ENCODE data around the gene AGRN. TPM values are rescaled to one million over a fixed set of nuclear protein-coding genes. Genes with fewer than 3 reads are reported as not detected.

Gene AGRN
- total RNA-seq, 1 donor from 2014 or later, result 203 TPM

DNA sequence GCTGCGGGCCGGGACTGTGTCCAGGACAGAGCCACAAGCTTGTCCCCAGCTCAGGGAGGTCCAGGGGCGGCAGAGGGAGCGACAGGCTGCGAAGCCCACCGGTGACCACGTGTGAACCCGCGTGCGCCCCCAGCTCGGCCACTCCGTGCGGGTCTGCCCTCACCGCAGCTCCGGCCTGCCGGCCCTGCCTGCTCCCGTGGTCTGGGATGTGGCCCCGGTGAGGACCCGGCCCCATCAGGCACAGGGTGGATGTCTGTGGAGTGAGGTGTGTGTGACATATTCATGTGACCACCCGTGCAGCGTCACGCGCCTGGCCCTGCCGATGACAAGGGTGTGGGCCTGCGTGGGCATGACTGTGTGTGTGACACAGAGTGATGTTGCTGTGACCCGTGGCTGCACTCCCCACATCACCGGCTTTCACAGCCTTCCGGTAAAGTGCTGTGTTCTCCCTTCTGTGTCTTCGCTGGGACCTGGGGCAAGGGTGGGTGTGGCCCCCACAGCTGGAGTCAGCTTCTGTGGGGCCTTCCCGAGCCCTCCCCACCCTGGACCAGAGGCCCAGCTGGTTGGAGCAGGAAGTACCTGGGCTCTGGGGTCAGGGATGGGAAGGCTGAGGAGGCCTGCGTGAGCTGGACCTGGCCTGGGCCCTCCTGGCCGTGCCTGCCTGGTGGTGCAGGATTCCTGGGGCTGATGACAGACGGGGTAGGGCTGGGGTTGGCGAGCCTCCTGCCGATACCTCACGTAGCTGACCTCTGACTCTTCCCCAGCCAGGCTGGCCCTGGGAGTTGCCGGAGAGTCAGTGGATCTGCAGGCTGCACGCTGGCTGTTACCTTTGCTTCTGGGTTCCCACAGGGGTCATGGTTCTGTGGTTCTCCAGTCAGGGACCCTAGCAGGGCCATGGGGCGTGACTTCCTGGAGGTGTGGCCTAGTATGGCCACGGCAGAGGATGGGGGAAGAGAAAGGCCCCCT lies 50.1 kb downstream of the AGRN start:
- Mint-ChIP-seq H3K27ac (ENCODE audit: unreplicated experiment) (no peak overlapping the region), H3K27me3 (ENCODE audit: low read depth) (peaks cover 37% of the 10 kb centered on the region), H3K4me1 (peaks cover 9% of the 10 kb centered on the region), H3K9me3 (no peaks in the 10 kb centered on the region), H3K36me3 (ENCODE audit: low read depth) (no peaks in the 10 kb centered on the region), H3K4me3 (peak overlapping the region; percentile 75)
- DNase-seq (ENCODE audit: low read depth, low spot score), result no peak
- TF ChIP-seq, protein P1, sequence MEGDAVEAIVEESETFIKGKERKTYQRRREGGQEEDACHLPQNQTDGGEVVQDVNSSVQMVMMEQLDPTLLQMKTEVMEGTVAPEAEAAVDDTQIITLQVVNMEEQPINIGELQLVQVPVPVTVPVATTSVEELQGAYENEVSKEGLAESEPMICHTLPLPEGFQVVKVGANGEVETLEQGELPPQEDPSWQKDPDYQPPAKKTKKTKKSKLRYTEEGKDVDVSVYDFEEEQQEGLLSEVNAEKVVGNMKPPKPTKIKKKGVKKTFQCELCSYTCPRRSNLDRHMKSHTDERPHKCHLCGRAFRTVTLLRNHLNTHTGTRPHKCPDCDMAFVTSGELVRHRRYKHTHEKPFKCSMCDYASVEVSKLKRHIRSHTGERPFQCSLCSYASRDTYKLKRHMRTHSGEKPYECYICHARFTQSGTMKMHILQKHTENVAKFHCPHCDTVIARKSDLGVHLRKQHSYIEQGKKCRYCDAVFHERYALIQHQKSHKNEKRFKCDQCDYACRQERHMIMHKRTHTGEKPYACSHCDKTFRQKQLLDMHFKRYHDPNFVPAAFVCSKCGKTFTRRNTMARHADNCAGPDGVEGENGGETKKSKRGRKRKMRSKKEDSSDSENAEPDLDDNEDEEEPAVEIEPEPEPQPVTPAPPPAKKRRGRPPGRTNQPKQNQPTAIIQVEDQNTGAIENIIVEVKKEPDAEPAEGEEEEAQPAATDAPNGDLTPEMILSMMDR (conservative IDR thresholded peaks at IDR 0.05), result no peak

DNA sequence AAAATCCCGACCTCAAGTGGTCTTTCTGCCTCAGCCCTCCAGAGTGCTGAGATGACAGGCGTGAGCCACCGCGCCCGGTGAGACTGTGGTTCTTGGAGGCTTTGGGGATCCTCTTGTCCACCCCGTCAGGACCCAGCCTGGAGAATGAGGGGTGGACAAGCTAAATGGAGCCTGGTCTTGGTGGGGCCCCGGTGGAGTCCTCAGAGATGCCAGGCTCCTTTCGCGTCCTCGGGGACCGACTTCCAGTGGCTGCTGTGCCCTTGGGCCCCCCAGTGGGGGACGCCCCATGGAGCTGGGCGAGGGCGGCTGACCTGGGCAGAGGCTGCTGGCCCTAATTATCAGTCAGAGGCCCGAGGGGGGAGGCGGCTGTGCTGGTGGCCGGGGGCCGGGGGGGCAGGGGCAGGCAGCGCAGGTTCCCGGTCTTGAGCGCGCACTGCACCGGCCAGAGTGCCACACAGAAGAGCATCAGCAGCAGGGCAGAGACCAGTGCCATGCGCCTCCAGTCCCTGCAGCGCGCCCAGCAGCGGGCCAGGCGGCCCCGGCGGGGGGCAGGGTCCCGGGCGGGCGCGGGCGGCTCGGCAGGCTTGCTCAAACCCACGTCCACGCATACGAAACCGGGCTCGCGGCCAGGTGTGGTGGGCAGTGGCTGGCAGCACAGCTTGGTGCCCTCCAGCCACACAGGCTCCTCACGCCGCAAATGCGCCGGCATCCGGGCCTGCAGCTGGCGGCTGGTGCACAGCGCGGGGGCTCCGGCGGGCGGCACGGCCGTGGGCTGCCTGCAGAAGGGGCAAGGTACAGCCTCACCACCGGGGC lies 51.8 kb downstream of the AGRN start:
- H3K27me3 Mint-ChIP-seq (ENCODE audit: low read depth), result peaks cover 24% of the 10 kb centered on the region
- H3K9me3 Mint-ChIP-seq, result no peaks in the 10 kb centered on the region
- TF ChIP-seq, protein P1 (conservative IDR thresholded peaks at IDR 0.05), result no peak
- H3K4me3 Mint-ChIP-seq, result no peak overlapping the region
- no peaks in the 10 kb centered on the region for H3K36me3 Mint-ChIP-seq (ENCODE audit: low read depth)
- no peak for DNase-seq (ENCODE audit: low read depth, low spot score)
- no peak overlapping the region for H3K27ac Mint-ChIP-seq (ENCODE audit: unreplicated experiment)
- peaks cover 9% of the 10 kb centered on the region for H3K4me1 Mint-ChIP-seq

DNA sequence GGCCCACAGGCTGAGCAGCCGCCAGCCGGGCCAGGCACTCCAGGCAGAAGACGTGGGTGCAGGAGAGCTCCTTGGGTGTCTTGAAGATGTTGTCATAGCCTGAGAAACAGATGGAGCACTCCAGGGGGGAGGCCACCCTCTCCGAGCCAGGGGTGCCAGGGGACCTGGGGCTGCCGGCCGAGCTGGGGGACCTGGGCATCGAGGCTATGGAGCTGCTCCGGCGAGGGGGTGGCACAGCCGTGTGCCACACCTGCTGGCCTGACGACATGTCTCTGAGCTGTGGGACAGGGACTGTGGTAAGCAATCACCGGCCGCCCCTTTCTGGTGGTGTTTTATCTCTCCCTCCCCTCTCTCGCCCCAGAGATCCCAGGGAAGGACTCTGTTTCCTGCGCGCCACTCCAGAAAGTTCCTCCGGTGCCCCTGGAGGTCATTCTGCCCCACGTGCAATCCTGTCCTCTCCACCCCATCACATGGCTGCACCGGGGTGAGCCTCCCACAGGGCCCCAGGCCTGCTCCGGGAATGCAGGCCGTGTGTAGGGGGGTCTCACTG lies 52.5 kb downstream of the AGRN start:
- DNase-seq (ENCODE audit: low read depth, low spot score), result no peak
- Mint-ChIP-seq H3K27ac (ENCODE audit: unreplicated experiment) (no peak overlapping the region), H3K4me1 (peaks cover 9% of the 10 kb centered on the region)

DNA sequence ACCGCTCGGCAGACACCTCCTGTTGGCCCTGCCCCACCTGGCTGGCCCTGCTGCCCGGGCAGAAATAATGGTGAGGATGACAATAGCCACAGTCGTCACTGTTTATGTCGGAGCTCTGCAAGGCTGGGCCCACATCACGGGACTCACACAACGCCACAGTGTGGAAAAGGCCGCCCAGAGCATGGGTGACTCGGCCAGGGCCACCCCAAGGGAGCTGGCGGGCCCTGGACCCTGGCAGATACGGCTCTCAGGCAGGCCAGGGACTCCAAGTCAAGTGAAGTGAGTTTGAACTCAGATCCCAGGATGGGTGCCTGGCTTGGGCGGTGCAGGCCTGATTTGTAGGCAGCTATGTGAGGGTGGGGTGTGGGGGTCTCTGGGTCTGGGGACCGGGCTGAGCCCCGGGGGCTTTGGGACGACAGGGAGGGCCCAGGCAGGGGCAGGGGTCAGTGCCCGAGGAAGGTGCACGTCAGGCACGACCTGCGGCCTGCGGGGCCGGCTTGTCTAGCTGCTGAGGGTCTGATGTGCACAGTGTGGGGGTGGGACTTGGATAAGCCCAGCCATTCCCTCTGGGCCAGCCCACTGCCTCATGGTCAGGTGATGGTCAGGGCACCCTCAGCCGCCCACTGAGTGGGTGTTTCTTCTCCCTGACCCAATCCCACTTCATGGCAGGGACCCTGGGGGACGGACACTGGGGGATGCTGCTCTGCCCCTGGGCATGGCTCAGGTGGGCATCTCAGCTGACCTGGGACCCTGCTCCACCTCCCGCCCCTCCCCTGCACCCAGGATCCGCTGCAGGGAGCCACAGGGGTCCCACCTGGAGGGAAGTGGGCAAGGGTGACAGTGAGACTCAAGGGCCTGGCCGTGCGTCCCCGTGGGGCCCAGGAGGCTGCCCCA lies 53.2 kb downstream of the AGRN start:
- Mint-ChIP-seq H3K4me1 (peaks cover 9% of the 10 kb centered on the region), H3K36me3 (ENCODE audit: low read depth) (no peaks in the 10 kb centered on the region), H3K27me3 (ENCODE audit: low read depth) (peaks cover 19% of the 10 kb centered on the region), H3K4me3 (no peak overlapping the region), H3K9me3 (no peaks in the 10 kb centered on the region), H3K27ac (ENCODE audit: unreplicated experiment) (no peak overlapping the region)
- TF ChIP-seq, protein P1 (conservative IDR thresholded peaks at IDR 0.05), result no peak
- no peak for DNase-seq (ENCODE audit: low read depth, low spot score)

More for the DNA sequence above, 52.5 kb downstream of the AGRN start:
- Mint-ChIP-seq H3K36me3 (ENCODE audit: low read depth) (no peaks in the 10 kb centered on the region), H3K4me3 (no peak overlapping the region), H3K9me3 (no peaks in the 10 kb centered on the region), H3K27me3 (ENCODE audit: low read depth) (peaks cover 21% of the 10 kb centered on the region)
- TF ChIP-seq, protein P1 (conservative IDR thresholded peaks at IDR 0.05), result no peak

All from neural crest cell (in vitro differentiated cells).